Thyroid gland (tissue), 4 donors: ENCODE measurements around the gene ATIC.

ENCODE experiments used
- CTCF ChIP-seq, 6 experiments: fragments of 200-600 bp in 3 of 6; fragments of 450-650 bp in 3 of 6; sonication (generic) in 3 of 6; IDR thresholded peaks; one replicate each; pipeline ENCODE4 v1.5.1; 2016 to 2019; ENCODE audit warnings: antibody characterized with exemption in 6 of 6, mild to moderate bottlenecking in 2 of 6, inconsistent platforms in 1 of 6, moderate library complexity in 1 of 6
- POLR2A ChIP-seq, 2 donors: fragments of 450-650 bp; IDR thresholded peaks; one replicate each; pipeline ENCODE4 v1.6.1; 2017; ENCODE audit warnings: antibody characterized with exemption in 2 of 2, mild to moderate bottlenecking in 2 of 2, moderate library complexity in 1 of 2

GRCh38 chr2:215370112-215370965 is 58.5 kb downstream of the ATIC start:
- TF ChIP-seq CTCF (IDR thresholded peaks at IDR 0.05): no peak
- no peak for TF ChIP-seq POLR2A (IDR thresholded peaks at IDR 0.05)
